ENCODE data around the gene SUFU.

The SUFU gene

DNA sequence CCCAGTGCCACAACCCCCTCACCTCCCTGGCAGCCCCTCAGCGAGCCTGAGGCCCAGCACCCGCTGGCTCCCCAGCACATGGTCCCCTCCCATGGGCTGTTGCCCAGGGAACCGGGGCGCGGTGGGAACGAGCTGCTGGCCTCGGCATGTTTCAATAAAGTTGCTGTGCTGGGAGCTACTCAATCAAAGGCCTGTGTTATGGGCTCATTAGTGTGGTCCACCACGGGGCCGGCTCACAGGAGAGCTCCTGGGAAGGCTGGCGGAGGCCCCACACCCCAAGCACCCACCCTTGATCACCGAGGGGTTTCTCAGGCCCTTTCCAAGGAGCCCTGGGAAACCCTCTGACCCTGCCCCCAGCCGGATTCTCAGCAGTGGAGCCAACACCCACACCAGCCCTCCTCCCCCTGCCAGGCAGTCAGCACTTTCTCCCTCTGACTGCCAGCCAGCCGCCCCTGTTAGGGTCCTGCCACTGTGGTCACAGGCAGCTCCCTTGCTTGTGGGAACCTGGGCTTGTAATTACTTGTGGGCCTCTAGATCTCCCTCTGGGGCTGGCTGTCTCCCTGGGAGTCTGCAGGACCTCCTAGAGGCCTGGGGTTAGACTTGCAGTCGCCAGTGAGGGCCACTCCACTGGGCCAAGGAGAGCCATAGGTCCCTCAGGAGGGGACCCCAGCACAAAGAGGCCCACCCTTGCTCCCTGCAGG, 115.7 kb downstream of the SUFU start:
- Histone ChIP-seq H3K36me3 (ENCODE audit: insufficient read depth, low read length) (peaks cover 36% of the 10 kb centered on the region), H2AFZ (ENCODE audit: low read depth, low read length) (no peak overlapping the region), H3K27ac (ENCODE audit: low read length) (no peak overlapping the region), H3K79me2 (ENCODE audit: insufficient read depth, low read length) (no peaks in the 10 kb centered on the region), H4K20me1 (ENCODE audit: insufficient read depth, low read length) (no peaks in the 10 kb centered on the region; the same call in 1 of the 2 replicates), H3K4me1 (ENCODE audit: insufficient read depth, low read length) (no peaks in the 10 kb centered on the region), H3K4me2 (ENCODE audit: insufficient read depth, low read length) (no peak overlapping the region), H3K9me3 (ENCODE audit: insufficient read depth, low read length, severe bottlenecking) (no peaks in the 10 kb centered on the region), H3K27me3 (ENCODE audit: insufficient read depth, low read length, poor library complexity) (no peaks in the 10 kb centered on the region), H3K4me3 (ENCODE audit: low read depth in 1 of 2, low read length in 2 of 2) (no peak overlapping the region), H3K9ac (ENCODE audit: low read depth, low read length) (no peak overlapping the region)
- no peak for ATAC-seq (ENCODE audit: insufficient read depth, low read depth)
- no peak for DNase-seq
- TF ChIP-seq, protein P1, sequence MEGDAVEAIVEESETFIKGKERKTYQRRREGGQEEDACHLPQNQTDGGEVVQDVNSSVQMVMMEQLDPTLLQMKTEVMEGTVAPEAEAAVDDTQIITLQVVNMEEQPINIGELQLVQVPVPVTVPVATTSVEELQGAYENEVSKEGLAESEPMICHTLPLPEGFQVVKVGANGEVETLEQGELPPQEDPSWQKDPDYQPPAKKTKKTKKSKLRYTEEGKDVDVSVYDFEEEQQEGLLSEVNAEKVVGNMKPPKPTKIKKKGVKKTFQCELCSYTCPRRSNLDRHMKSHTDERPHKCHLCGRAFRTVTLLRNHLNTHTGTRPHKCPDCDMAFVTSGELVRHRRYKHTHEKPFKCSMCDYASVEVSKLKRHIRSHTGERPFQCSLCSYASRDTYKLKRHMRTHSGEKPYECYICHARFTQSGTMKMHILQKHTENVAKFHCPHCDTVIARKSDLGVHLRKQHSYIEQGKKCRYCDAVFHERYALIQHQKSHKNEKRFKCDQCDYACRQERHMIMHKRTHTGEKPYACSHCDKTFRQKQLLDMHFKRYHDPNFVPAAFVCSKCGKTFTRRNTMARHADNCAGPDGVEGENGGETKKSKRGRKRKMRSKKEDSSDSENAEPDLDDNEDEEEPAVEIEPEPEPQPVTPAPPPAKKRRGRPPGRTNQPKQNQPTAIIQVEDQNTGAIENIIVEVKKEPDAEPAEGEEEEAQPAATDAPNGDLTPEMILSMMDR (IDR thresholded peaks at IDR 0.05; ENCODE audit: borderline replicate concordance, extremely low read depth, low read length, poor library complexity, severe bottlenecking) = no peak
- TF ChIP-seq EZH2 (IDR thresholded peaks at IDR 0.05; ENCODE audit: borderline replicate concordance, low read depth, low read length, severe bottlenecking) = no peak

DNA sequence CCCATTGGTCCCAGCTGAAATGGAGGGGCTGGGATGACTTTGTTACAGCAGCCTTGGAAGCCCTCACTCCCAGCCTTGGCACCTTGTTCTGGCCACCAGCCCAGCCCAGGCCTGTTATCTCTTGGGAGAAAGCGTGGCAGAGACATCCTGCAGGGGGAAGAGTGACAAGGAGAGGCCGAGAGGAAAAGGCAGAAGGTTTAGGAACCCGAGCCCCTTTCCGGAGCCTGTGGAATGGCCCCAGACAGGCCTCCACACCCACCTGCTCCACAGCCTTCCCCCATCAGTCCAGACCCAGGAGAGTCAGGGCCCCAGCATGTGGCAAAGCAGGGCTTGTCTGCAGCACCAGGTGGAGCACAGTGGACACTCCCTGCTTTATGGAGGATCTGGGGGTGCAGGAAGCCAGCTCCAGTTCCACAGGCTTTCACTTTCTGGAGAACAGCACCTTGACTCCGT, 116.4 kb downstream of the SUFU start:
- H3K36me3 ChIP-seq (ENCODE audit: insufficient read depth, low read length) = peaks cover 33% of the 10 kb centered on the region
- ATAC-seq (ENCODE audit: insufficient read depth, low read depth) (no peak), DNase-seq (no peak)
- no peaks in the 10 kb centered on the region for H3K79me2 ChIP-seq (ENCODE audit: insufficient read depth, low read length)
- no peaks in the 10 kb centered on the region for H3K27me3 ChIP-seq (ENCODE audit: insufficient read depth, low read length, poor library complexity)
- no peaks in the 10 kb centered on the region; the same call in 1 of the 2 replicates for H4K20me1 ChIP-seq (ENCODE audit: insufficient read depth, low read length)
- H2AFZ ChIP-seq (ENCODE audit: low read depth, low read length) = no peak overlapping the region
- no peak overlapping the region for H3K4me2 ChIP-seq (ENCODE audit: insufficient read depth, low read length)
- no peaks in the 10 kb centered on the region for H3K4me1 ChIP-seq (ENCODE audit: insufficient read depth, low read length)
- no peak overlapping the region for H3K4me3 ChIP-seq (ENCODE audit: low read depth in 1 of 2, low read length in 2 of 2)
- TF ChIP-seq, protein P1 (IDR thresholded peaks at IDR 0.05; ENCODE audit: borderline replicate concordance, extremely low read depth, low read length, poor library complexity, severe bottlenecking) = no peak
- no peak for TF ChIP-seq EZH2 (IDR thresholded peaks at IDR 0.05; ENCODE audit: borderline replicate concordance, low read depth, low read length, severe bottlenecking)
- no peak overlapping the region for H3K9ac ChIP-seq (ENCODE audit: low read depth, low read length)
- no peak overlapping the region for H3K27ac ChIP-seq (ENCODE audit: low read length)
- no peaks in the 10 kb centered on the region for H3K9me3 ChIP-seq (ENCODE audit: insufficient read depth, low read length, severe bottlenecking)

DNA sequence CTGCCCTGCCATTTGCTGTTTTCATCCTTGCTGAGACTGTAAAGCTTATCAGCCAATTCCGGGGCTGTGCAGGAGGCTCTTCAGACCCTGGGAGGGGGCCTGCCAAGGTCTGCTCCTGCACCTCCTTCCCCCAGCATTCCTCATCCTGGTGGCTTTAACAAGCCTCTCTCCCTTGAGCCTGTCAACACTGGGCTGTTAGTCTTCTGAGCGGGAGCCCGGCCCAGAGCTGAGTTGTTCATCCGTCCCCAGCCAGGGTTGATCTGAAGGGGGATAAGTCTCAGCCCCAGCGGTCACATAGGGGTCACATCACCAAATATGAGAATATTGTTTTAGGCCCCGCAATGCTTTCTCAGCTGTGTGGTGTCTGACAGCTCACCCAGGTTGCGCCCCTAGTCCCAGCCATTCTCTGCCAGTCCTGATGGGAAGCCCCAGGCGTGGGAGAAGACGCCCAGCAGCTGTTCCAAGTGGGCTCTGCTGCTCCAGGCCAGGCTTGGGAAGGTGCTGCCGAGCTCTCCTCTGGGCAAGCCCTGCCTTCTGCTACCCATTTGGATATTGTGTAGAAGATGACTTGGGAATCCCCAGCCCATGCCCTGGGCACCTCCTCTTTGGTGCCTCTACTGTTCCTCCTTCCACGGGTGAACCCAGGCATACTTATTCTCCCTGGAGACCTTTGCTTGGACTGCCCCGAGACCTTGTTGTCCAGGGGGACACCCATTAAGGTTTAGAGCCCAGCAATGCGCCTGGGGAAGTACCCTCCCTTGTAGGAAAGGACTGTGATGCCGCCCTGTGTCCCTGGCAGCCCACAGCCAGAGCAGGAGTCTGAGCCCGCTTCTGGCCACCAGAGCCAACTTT, 117.0 kb downstream of the SUFU start:
- H3K9me3 ChIP-seq (ENCODE audit: insufficient read depth, low read length, severe bottlenecking) = no peaks in the 10 kb centered on the region
- DNase-seq = no peak
- H3K27ac ChIP-seq (ENCODE audit: low read length) = no peak overlapping the region
- H3K4me3 ChIP-seq (ENCODE audit: low read depth in 1 of 2, low read length in 2 of 2) = no peak overlapping the region
- no peak overlapping the region for H3K4me2 ChIP-seq (ENCODE audit: insufficient read depth, low read length)
- ATAC-seq (ENCODE audit: insufficient read depth, low read depth) = no peak
- H4K20me1 ChIP-seq (ENCODE audit: insufficient read depth, low read length) = no peaks in the 10 kb centered on the region; the same call in 1 of the 2 replicates
- H3K9ac ChIP-seq (ENCODE audit: low read depth, low read length) = no peak overlapping the region
- H2AFZ ChIP-seq (ENCODE audit: low read depth, low read length) = no peak overlapping the region
- no peak for TF ChIP-seq EZH2 (IDR thresholded peaks at IDR 0.05; ENCODE audit: borderline replicate concordance, low read depth, low read length, severe bottlenecking)
- TF ChIP-seq, protein P1 (IDR thresholded peaks at IDR 0.05; ENCODE audit: borderline replicate concordance, extremely low read depth, low read length, poor library complexity, severe bottlenecking) = no peak
- H3K79me2 ChIP-seq (ENCODE audit: insufficient read depth, low read length) = no peaks in the 10 kb centered on the region
- H3K4me1 ChIP-seq (ENCODE audit: insufficient read depth, low read length) = no peaks in the 10 kb centered on the region
- no peaks in the 10 kb centered on the region for H3K27me3 ChIP-seq (ENCODE audit: insufficient read depth, low read length, poor library complexity)
- peaks cover 27% of the 10 kb centered on the region for H3K36me3 ChIP-seq (ENCODE audit: insufficient read depth, low read length)
